Astrocyte (in vitro differentiated cells and primary cell): ENCODE measurements around the gene PDGFRB. TPM values are rescaled to one million over a fixed set of nuclear protein-coding genes. Genes with fewer than 3 reads are reported as not detected.

ENCODE experiments used
- DNase-seq: peaks from one replicate; pipeline ENCODE4 v3.0.0-alpha.2; 2010; ENCODE audit warnings: low read depth
- FAIRE-seq: peaks from 2 replicates; lab custom pipeline; 2011; peaks lifted over from hg19 to GRCh38; lab: Jason Lieb, UNC
- H2AFZ ChIP-seq: 2 replicates; pipeline ENCODE4 v1.6.0; 2012; ENCODE audit warnings: low read depth, low read length, inconsistent platforms
- H3K27ac ChIP-seq: 2 replicates; pipeline ENCODE4 v1.5.1; 2011; ENCODE audit warnings: low read depth, low read length, inconsistent platforms
- H3K27me3 ChIP-seq: 2 replicates; pipeline ENCODE4 v1.6.0; 2011; ENCODE audit warnings: low read length, inconsistent platforms; ENCODE audit not compliant: insufficient read depth
- H3K36me3 ChIP-seq: 2 replicates; pipeline ENCODE4 v1.5.1; 2011; ENCODE audit warnings: low read length, inconsistent platforms; ENCODE audit not compliant: insufficient read depth
- H3K4me1 ChIP-seq: 2 replicates; pipeline ENCODE4 v1.5.1; 2011; ENCODE audit warnings: low read length, inconsistent platforms; ENCODE audit not compliant: insufficient read depth
- H3K4me2 ChIP-seq: 2 replicates; pipeline ENCODE4 v1.6.0; 2012; ENCODE audit warnings: low read length, inconsistent platforms
- H3K4me3 ChIP-seq: 2 replicates; pipeline ENCODE4 v1.5.1; 2011; ENCODE audit warnings: low read depth, mild to moderate bottlenecking, low read length, inconsistent platforms; ENCODE audit not compliant: insufficient read depth
- H3K79me2 ChIP-seq: 2 replicates; pipeline ENCODE4 v1.6.0; 2012; ENCODE audit warnings: mild to moderate bottlenecking, low read length, inconsistent platforms; ENCODE audit not compliant: insufficient read depth
- H3K9ac ChIP-seq: 2 replicates; pipeline ENCODE4 v1.6.0; 2012; ENCODE audit warnings: mild to moderate bottlenecking, low read length, inconsistent platforms
- H3K9me3 ChIP-seq: 2 replicates; pipeline ENCODE4 v1.5.1; 2012; ENCODE audit warnings: low read depth, mild to moderate bottlenecking, low read length, inconsistent platforms; ENCODE audit not compliant: insufficient read depth
- H4K20me1 ChIP-seq: 2 replicates; pipeline ENCODE4 v1.6.0; 2012; ENCODE audit warnings: low read length, inconsistent platforms; ENCODE audit not compliant: insufficient read depth
- H3K27ac Mint-ChIP-seq: one replicate; pipeline ENCODE4 v1.8.0; 2021; ENCODE audit warnings: mild to moderate bottlenecking, mixed read lengths; ENCODE audit not compliant: unreplicated experiment
- H3K27me3 Mint-ChIP-seq: one replicate; pipeline ENCODE4 v1.8.0; 2021; ENCODE audit warnings: low read depth, mixed read lengths; ENCODE audit not compliant: unreplicated experiment
- H3K36me3 Mint-ChIP-seq: one replicate; pipeline ENCODE4 v1.8.0; 2021; ENCODE audit warnings: low read depth, mixed read lengths; ENCODE audit not compliant: unreplicated experiment
- H3K4me1 Mint-ChIP-seq: one replicate; pipeline ENCODE4 v1.8.0; 2021; ENCODE audit warnings: low read depth, mixed read lengths; ENCODE audit not compliant: unreplicated experiment
- H3K4me3 Mint-ChIP-seq: one replicate; pipeline ENCODE4 v1.8.0; 2021; ENCODE audit warnings: mild to moderate bottlenecking, moderate library complexity, mixed read lengths; ENCODE audit not compliant: unreplicated experiment
- H3K9me3 Mint-ChIP-seq: one replicate; pipeline ENCODE4 v1.8.0; 2021; ENCODE audit warnings: mild to moderate bottlenecking, mixed read lengths; ENCODE audit not compliant: unreplicated experiment
- CTCF ChIP-seq: IDR thresholded peaks from 2 replicates; pipeline ENCODE4 v1.5.1; 2011; ENCODE audit warnings: low read depth, mild to moderate bottlenecking, inconsistent platforms, low read length, moderate library complexity; ENCODE audit not compliant: insufficient read depth
- EZH2 ChIP-seq: IDR thresholded peaks from 2 replicates; pipeline ENCODE4 v1.6.1; 2012; ENCODE audit warnings: mild to moderate bottlenecking, low read length, inconsistent platforms; ENCODE audit not compliant: insufficient read depth
- total RNA-seq: library from RNA; stranded (reverse); gene quantifications from 2 replicates; pipeline ENCODE4 v1.2.1, GENCODE V29; 2021

The PDGFRB gene
- total RNA-seq, 1 donor from 2014 or later = 78.8 TPM

GRCh38 chr5:150131978-150132694 lies 23.5 kb downstream of the PDGFRB start:
- Mint-ChIP-seq H3K4me1 (peaks cover 17% of the 10 kb centered on the region), H3K27ac (no peak overlapping the region), H3K36me3 (peaks cover 40% of the 10 kb centered on the region), H3K27me3 (no peaks in the 10 kb centered on the region), H3K9me3 (peaks cover 2% of the 10 kb centered on the region), H3K4me3 (no peak overlapping the region)
- Histone ChIP-seq H4K20me1 (no peaks in the 10 kb centered on the region), H3K27ac (no peak overlapping the region), H3K4me3 (no peak overlapping the region), H2AFZ (no peak overlapping the region), H3K4me2 (no peak overlapping the region), H3K27me3 (no peaks in the 10 kb centered on the region), H3K4me1 (peaks cover 22% of the 10 kb centered on the region), H3K36me3 (peaks cover 25% of the 10 kb centered on the region), H3K79me2 (peaks cover 13% of the 10 kb centered on the region), H3K9ac (no peak overlapping the region), H3K9me3 (no peaks in the 10 kb centered on the region)
- DNase-seq = no peak
- no peak for FAIRE-seq
- TF ChIP-seq EZH2 = no peak
- no peak for TF ChIP-seq CTCF

- no peaks in the 10 kb centered on the region for H3K27me3 ChIP-seq
- peaks cover 15% of the 10 kb centered on the region for H3K4me1 ChIP-seq
- H4K20me1 ChIP-seq = no peaks in the 10 kb centered on the region
- DNase-seq = no peak
- H3K36me3 ChIP-seq = peaks cover 25% of the 10 kb centered on the region
- H3K27ac ChIP-seq = no peak overlapping the region
- Mint-ChIP-seq H3K9me3 (peaks cover 2% of the 10 kb centered on the region), H3K36me3 (peaks cover 42% of the 10 kb centered on the region), H3K4me1 (peaks cover 15% of the 10 kb centered on the region), H3K4me3 (no peak overlapping the region), H3K27me3 (no peaks in the 10 kb centered on the region), H3K27ac (no peak overlapping the region)
- peaks cover 6% of the 10 kb centered on the region for H3K79me2 ChIP-seq
- H2AFZ ChIP-seq = no peak overlapping the region
- FAIRE-seq = no peak
- H3K4me2 ChIP-seq = no peak overlapping the region
- TF ChIP-seq EZH2 = no peak
- H3K4me3 ChIP-seq = no peak overlapping the region
- no peak overlapping the region for H3K9ac ChIP-seq
- no peaks in the 10 kb centered on the region for H3K9me3 ChIP-seq
Measured at GRCh38 chr5:150131461-150131860, 24.2 kb downstream of the PDGFRB start.

- H3K9me3 Mint-ChIP-seq = peaks cover 2% of the 10 kb centered on the region
- no peak overlapping the region for H3K9ac ChIP-seq
- FAIRE-seq (no peak), DNase-seq (no peak)
- no peak for TF ChIP-seq EZH2
- no peak for TF ChIP-seq CTCF
- H3K27me3 Mint-ChIP-seq = no peaks in the 10 kb centered on the region
- H3K4me3 ChIP-seq = no peak overlapping the region
- H3K4me1 Mint-ChIP-seq = peaks cover 9% of the 10 kb centered on the region
- H3K27ac ChIP-seq = no peak overlapping the region
- no peaks in the 10 kb centered on the region for H3K79me2 ChIP-seq
- no peak overlapping the region for H3K4me3 Mint-ChIP-seq
- H4K20me1 ChIP-seq = no peaks in the 10 kb centered on the region
- H3K36me3 ChIP-seq = peaks cover 31% of the 10 kb centered on the region
- H3K4me2 ChIP-seq = no peak overlapping the region
- H3K9me3 ChIP-seq = no peaks in the 10 kb centered on the region
- H3K27me3 ChIP-seq = no peaks in the 10 kb centered on the region
- H3K27ac Mint-ChIP-seq = no peak overlapping the region
- peaks cover 48% of the 10 kb centered on the region for H3K36me3 Mint-ChIP-seq
- H2AFZ ChIP-seq = no peak overlapping the region
- H3K4me1 ChIP-seq = peaks cover 7% of the 10 kb centered on the region
Measured at GRCh38 chr5:150130493-150130922, 25.1 kb downstream of the PDGFRB start.
